Left renal pelvis (tissue), 4 donors: Measurements from ENCODE around the gene COQ8A. TPM values are rescaled to one million over a fixed set of nuclear protein-coding genes. Genes with fewer than 3 reads are reported as not detected.

ENCODE experiments used
- DNase-seq, 4 donors: peaks; one replicate each; pipeline ENCODE4 v3.0.0-alpha.2; 2013; ENCODE audit warnings: low read depth in 4 of 4, low spot score in 3 of 4
- polyA plus RNA-seq, 4 donors: library from polyadenylated mRNA; unstranded; fragments of 120-200 nt; gene quantifications; one replicate each; pipeline ENCODE4 v1.2.1, GENCODE V29; 2013; ENCODE audit not compliant: insufficient read length in 4 of 4

COQ8A gene
- polyA plus RNA-seq: 10 to 100 TPM; 17.9 to 34.6 (median 27.3) TPM

- DNase-seq: peak; percentile 97 to 98 (median 98)
Observed at GRCh38 chr1:226940029-226940805, at the start of gene COQ8A. Gene COQ8A, plus strand, starts transcription at chr1:226940294. Its CDS starts 21,092 bp downstream, at chr1:226961386.

DNA sequence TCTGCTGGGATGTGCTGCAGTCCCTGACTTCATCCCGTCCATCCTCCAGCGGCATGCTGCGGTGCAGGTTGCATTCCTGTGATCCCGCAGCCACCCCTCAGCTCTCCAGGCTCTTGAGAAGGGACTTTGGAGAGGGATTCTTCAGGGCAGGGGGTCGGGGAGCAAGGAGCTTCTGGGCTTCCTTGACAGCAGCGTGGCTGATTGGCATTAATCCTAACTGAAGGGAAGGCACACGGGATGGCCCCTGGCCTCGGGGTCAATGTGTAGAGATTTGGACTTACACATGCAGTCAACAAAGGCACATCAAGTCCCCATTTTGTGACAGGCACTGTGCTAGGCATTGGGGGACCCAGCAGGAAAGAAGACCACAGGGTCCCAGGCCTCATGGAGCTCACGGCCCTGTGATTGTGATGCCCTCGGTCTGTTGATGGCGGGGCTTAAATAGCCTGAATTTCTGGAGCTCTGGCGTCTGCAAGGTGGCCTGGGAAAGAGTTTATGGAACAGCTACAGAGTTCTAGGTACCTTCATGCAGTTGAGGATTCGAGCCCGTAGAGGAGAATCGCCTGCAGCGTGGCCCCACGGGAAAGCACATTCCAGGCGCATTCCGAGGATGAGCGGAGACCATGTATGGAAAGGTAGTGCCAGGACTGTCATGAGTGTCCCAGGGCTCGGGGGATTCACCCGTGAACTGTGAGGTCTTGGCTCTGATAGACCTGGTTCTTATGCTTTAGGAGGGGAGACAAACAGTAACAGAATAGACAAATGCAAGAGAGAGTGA lies 49.6 kb upstream of the COQ8A start:
- no peak for DNase-seq

DNA sequence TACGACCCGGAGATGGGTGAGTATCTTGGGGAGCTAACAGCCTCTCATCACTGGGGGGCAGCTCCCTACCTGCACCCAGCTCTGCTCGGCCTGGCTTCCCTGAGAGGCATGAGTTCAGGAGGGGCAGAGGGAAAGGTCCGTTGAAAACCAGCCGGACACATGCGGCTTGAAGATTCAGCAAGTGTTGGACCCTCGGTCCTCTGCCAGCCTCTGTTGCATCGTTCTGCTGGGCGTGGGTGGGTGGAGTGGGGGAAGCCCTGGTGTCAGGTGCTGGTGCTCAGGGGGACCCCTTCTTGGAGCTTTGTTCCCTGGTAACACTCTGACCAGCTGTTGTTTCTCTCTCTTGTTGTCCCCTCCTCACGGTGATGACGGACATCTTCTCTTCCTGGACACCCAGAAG lies 48.7 kb upstream of the COQ8A start:
- DNase-seq: no peak

DNA sequence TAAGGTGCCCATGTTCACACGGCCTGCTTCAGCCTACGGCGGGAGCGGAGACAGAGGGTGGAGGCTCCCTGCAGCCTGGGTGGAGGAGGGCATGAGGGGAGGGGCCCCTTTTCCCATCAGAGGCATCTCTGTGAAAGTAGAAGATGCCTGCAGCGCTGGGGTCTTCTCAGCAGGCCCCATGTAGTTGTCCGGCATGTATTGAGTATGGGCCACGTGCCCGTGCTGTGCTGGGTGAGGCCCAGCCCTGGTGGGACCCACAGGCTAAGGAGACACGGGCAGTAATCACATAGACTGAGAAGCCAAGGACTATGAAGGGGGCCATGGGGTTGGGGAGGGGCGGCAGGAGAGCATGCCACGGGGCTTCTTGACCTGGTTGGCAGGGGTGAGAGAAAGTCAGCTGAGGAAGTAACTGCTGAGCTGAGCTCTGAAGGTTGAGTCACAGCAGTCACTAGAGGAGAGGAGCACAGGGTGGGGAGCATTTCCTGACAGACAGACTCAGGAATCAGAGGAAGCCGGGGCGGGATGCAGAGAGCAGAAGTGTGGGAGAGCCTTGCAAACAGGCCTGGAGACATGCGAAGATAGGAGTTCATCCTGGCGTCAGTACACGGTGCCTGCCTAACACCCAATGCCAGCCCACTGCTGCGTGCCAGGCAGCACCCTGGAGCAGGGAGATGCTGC lies 48.1 kb upstream of the COQ8A start:
- no peak for DNase-seq

DNA sequence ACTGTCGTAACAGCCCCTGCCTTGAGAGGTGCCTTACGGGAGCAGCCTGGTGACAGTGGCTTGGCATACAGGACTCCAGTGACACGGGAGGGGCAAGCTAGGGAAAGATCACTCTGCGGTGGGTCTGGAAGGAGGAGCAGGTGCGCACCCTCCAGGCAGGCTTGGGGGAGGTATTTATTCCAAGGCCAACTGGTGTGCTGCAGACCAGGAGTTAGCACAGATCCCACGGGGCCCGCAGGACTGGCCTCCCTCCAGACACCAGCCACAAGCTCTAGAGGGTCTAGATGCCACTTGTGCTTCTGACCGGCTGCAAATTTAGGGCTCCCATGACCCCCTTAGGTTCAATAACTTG lies 47.6 kb upstream of the COQ8A start:
- no peak for DNase-seq

DNA sequence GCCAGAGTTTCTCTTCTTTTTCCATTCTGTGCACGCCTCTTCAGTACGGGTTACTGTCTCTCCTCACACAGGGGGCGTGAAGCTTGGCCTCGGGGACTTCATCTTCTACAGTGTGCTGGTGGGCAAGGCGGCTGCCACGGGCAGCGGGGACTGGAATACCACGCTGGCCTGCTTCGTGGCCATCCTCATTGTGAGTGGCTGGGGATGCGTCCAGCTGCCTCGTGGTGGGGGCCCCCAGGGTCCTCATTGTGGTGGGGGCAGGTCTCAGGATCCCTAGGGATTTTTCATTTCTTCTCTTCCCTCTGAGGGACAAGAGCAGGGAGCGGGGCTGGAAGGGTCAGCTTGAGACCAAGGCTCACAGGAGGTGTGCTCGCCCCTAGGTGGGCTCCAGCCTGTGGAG lies 46.2 kb upstream of the COQ8A start:
- no peak for DNase-seq

- no peak for DNase-seq
Observed at GRCh38 chr1:226894826-226895225, 45.3 kb upstream of the COQ8A start.

- DNase-seq: no peak
Observed at GRCh38 chr1:226895644-226896043, 44.5 kb upstream of the COQ8A start.

- no peak for DNase-seq
Observed at GRCh38 chr1:226898246-226898645, 41.8 kb upstream of the COQ8A start.

DNA sequence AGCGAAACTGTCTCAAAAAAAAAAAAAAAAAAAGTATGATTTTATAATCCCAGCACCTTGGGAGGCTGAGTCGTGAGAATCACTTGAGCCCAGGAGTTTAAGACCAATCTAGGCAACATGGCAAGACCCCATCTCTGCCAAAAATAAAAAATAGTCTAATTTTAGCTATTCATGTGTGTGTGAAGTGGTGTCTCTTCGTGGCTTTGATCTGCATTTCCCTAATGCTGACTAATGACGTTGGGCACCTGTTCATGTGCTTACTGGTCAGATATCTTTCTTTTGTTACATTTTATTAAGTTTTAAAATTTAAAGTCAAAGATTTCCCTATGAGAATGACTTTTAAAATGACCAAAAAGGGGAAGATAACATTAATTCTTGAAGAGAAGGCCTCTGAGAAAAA lies 38.7 kb upstream of the COQ8A start:
- DNase-seq: no peak

- no peak for DNase-seq
Observed at GRCh38 chr1:226902601-226903000, 37.5 kb upstream of the COQ8A start.

DNA sequence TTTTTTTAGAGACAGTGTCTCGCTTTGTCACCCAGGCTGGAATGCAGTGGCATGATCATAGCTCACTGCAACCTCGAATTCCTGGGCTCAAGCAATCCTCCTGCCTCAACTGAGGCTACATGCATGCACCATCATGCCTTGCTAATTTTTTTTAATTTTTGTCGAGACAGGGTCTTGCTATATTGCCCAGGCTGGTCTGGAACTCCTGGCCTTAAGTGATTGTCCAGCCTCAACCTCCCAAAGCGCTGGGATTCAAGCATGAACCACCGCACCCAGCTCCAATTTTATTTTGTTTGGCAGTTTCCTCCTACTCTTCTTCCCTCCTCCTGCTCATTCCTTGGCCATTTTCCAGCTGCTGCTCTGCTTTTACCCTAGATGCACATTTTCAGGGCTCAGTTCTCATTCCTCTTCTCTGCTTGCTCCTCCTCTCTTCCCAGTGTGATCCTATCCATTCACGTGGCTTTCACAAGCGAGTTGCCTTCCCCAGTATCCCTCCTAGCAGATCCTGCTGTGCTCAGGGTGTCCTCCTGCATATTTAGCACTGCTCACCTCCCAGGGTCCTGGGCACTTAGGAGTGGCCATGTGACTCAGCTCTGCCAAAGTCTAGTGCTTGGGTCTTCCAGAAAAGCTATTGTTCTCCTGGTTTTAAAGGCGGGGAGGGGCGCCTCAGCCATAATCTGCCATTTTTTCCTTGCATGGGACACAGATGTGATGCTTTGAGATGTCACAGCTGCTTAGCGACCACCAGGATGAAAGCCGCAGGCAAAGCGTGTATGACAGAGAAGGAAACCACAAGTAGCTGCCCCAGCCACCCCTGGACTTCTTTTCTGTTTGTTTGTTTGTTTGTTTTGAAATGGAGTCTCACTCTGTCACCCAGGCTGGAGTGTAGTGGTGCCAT lies 36.0 kb upstream of the COQ8A start:
- DNase-seq: peak; percentile 42 to 59 (median 50)

DNA sequence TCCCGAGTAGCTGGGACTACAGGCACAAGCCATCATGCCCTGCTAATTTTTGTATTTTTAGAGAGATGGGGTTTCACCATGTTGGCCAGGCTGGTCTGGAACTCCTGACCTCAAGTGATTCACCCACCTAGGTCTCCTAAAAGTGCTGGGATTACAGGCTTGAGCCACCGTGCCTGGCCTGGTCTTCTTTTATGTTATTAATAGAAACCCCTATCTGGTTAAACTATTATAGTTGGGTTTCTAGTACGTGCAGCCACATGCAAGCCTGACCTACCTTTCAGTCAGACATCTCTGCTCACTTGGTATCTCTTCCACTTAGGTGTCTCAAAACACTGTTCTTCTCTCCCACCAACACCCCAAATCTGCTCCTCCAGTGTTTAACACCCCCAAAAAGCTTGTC lies 35.3 kb upstream of the COQ8A start:
- no peak for DNase-seq

GRCh38 chr1:226908419-226908818 lies 31.7 kb upstream of the COQ8A start:
- no peak for DNase-seq

- DNase-seq: no peak
Observed at GRCh38 chr1:226908913-226909312, 31.2 kb upstream of the COQ8A start.

- DNase-seq: peak; percentile 8 to 39 (median 24)
Observed at GRCh38 chr1:226912587-226913176, 27.4 kb upstream of the COQ8A start.

- DNase-seq: no peak
Observed at GRCh38 chr1:226915672-226915995, 24.5 kb upstream of the COQ8A start.

- no peak for DNase-seq
Observed at GRCh38 chr1:226916497-226916896, 23.6 kb upstream of the COQ8A start.

DNA sequence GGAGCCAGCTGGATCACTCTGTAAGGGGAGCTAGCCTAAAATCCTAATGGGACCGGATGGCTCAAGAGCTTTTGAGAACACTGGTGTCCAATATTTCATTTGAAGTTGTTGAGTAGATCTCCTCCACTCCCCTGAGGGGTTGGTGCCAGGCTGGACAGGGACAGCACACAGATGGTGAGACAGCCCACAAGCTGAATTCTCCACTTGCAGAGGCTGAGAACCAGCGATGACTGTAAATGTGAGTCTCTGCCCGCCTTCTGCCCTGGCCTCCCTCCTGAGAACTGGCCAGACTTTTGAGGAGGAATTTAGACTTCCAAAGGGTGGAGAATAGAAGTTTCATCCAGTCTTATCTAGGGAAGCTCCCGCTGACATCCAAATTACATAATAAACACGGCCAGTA lies 20.5 kb upstream of the COQ8A start:
- DNase-seq: no peak

GRCh38 chr1:226919995-226920394 lies 20.1 kb upstream of the COQ8A start:
- no peak for DNase-seq
